CD4-positive, alpha-beta T cell treated with Interleukin-17A for 4 hours (primary cell): ENCODE results near the gene HMGN2.
A peak's percentile ranks its signal among the peaks of the same experiment; 100 is the strongest.
"Not testable (repeated sequence)": the region's sequence is repeated elsewhere in the genome, so short reads cannot be mapped to it uniquely, and the experiment has no call there.

Source experiments
- DNase-seq: peaks from one replicate; pipeline ENCODE4 v3.0.0-alpha.2; 2020; ENCODE audit warnings: mixed read lengths

Gene HMGN2

GRCh38 chr1:26477446-26478152 is 5.4 kb downstream of the HMGN2 start:
- DNase-seq: no peak

- no peak for DNase-seq
These were observed 5.9 kb downstream of the HMGN2 start for GRCh38 chr1:26478159-26478558.

- DNase-seq: no peak
These were observed 6.7 kb downstream of the HMGN2 start for GRCh38 chr1:26478988-26479387.

GRCh38 chr1:26482921-26483320 is 10.7 kb downstream of the HMGN2 start:
- DNase-seq: no peak

- no peak for DNase-seq
These were observed 11.7 kb downstream of the HMGN2 start for GRCh38 chr1:26483980-26484379.

GRCh38 chr1:26490155-26490554 is 17.9 kb downstream of the HMGN2 start:
- no peak for DNase-seq

GRCh38 chr1:26493267-26493666 is 21.0 kb downstream of the HMGN2 start:
- no peak for DNase-seq

GRCh38 chr1:26493938-26494337 is 21.7 kb downstream of the HMGN2 start:
- DNase-seq: no peak

GRCh38 chr1:26496861-26497260 is 24.6 kb downstream of the HMGN2 start:
- no peak for DNase-seq

GRCh38 chr1:26498894-26499293 is 26.7 kb downstream of the HMGN2 start:
- no peak for DNase-seq

- DNase-seq: peak; percentile 94
These were observed 28.4 kb downstream of the HMGN2 start for GRCh38 chr1:26500488-26501175.

GRCh38 chr1:26510711-26511110 is 38.5 kb downstream of the HMGN2 start:
- not testable (repeated sequence) for DNase-seq

GRCh38 chr1:26515836-26516235 is 43.6 kb downstream of the HMGN2 start:
- DNase-seq: not testable (repeated sequence)

- DNase-seq: no peak
These were observed 44.9 kb downstream of the HMGN2 start for GRCh38 chr1:26516987-26517765.

GRCh38 chr1:26517766-26518049 is 45.5 kb downstream of the HMGN2 start:
- DNase-seq: no peak

GRCh38 chr1:26518355-26518754 is 46.1 kb downstream of the HMGN2 start:
- DNase-seq: no peak

GRCh38 chr1:26520339-26520738 is 48.1 kb downstream of the HMGN2 start:
- DNase-seq: no peak

GRCh38 chr1:26521669-26522030 is 49.4 kb downstream of the HMGN2 start:
- DNase-seq: no peak

- DNase-seq: no peak
These were observed 49.8 kb downstream of the HMGN2 start for GRCh38 chr1:26522073-26522472.

GRCh38 chr1:26524181-26524580 is 51.9 kb downstream of the HMGN2 start:
- DNase-seq: no peak
